OCI-LY1 (cell line): ENCODE results near the gene FSTL5.

ENCODE experiments used
- H2AFZ ChIP-seq: fragments of 200-600 bp; sonication (generic), shearing (Covaris generic); 2 replicates; pipeline ENCODE4 v1.6.0; 2014; ENCODE audit warnings: antibody characterized with exemption, mild to moderate bottlenecking, low read length
- H3F3A ChIP-seq: fragments of 200-600 bp; sonication (generic), shearing (Covaris generic); 2 replicates; pipeline ENCODE4 v1.6.0; 2014; ENCODE audit warnings: mild to moderate bottlenecking, antibody characterized with exemption, low read length, moderate library complexity; ENCODE audit not compliant: insufficient read depth
- H3K27ac ChIP-seq: fragments of 200-600 bp; sonication (generic); 2 replicates; pipeline ENCODE4 v1.5.1; 2014; ENCODE audit warnings: low read length, mixed run types, mild to moderate bottlenecking, low read depth; ENCODE audit not compliant: poor library complexity, severe bottlenecking
- H3K27me3 ChIP-seq: fragments of 200-600 bp; sonication (generic); 2 replicates; pipeline ENCODE4 v1.6.0; 2014; ENCODE audit warnings: antibody characterized with exemption, mild to moderate bottlenecking, low read length, moderate library complexity; ENCODE audit not compliant: insufficient read depth
- H3K36me3 ChIP-seq: fragments of 200-600 bp; sonication (generic); 2 replicates; pipeline ENCODE4 v1.6.1; 2014; ENCODE audit warnings: mild to moderate bottlenecking, antibody characterized with exemption, low read length, moderate library complexity, mixed read lengths; ENCODE audit not compliant: insufficient read depth
- H3K4me1 ChIP-seq: fragments of 200-600 bp; sonication (generic); 2 replicates; pipeline ENCODE4 v1.5.1; 2014; ENCODE audit warnings: mild to moderate bottlenecking, low read length, moderate library complexity; ENCODE audit not compliant: insufficient read depth, severe bottlenecking
- H3K4me2 ChIP-seq: fragments of 200-600 bp; sonication (generic), shearing (Covaris generic); 2 replicates; pipeline ENCODE4 v1.6.1; 2014; ENCODE audit warnings: low read length
- H3K4me3 ChIP-seq: fragments of 200-600 bp; sonication (generic); 2 replicates; pipeline ENCODE4 v1.5.1; 2014; ENCODE audit warnings: low read length, low read depth, mild to moderate bottlenecking, mixed read lengths; ENCODE audit not compliant: poor library complexity, severe bottlenecking
- H3K79me2 ChIP-seq: fragments of 200-600 bp; shearing (Covaris generic); 2 replicates; pipeline ENCODE4 v1.6.1; 2016; ENCODE audit warnings: mixed run types, low read length, mixed read lengths; ENCODE audit not compliant: insufficient read depth
- H3K9ac ChIP-seq: fragments of 200-600 bp; sonication (generic), shearing (Covaris generic); 2 replicates; pipeline ENCODE4 v1.6.1; 2014; ENCODE audit warnings: mild to moderate bottlenecking, low read length, mixed read lengths
- H3K9me2 ChIP-seq: fragments of 200-600 bp; sonication (generic), shearing (Covaris generic); 2 replicates; pipeline ENCODE4 v1.6.1; 2014; ENCODE audit warnings: low read depth, mild to moderate bottlenecking, low read length, mixed read lengths
- H3K9me3 ChIP-seq: fragments of 200-600 bp; shearing (Covaris generic); 2 replicates; pipeline ENCODE4 v1.6.1; 2014; ENCODE audit warnings: low read length, mixed read lengths
- H4K20me1 ChIP-seq: fragments of 200-600 bp; sonication (generic), shearing (Covaris generic); 2 replicates; pipeline ENCODE4 v1.6.0; 2016; ENCODE audit warnings: mild to moderate bottlenecking, low read length; ENCODE audit not compliant: insufficient read depth
- CTCF ChIP-seq: fragments of 200-600 bp; sonication (generic), shearing (Covaris generic); IDR thresholded peaks from 2 replicates; pipeline ENCODE4 v1.5.1; 2017; ENCODE audit warnings: mild to moderate bottlenecking, antibody characterized with exemption, low read length, moderate library complexity, mixed read lengths
- EZH2 ChIP-seq: fragments of 200-600 bp; sonication (generic), shearing (Covaris generic); IDR thresholded peaks from 2 replicates; pipeline ENCODE4 v1.8.0; 2017; ENCODE audit warnings: borderline replicate concordance, mixed run types, mild to moderate bottlenecking, antibody characterized with exemption, low read length, moderate library complexity, mixed read lengths

Gene FSTL5

GRCh38 chr4:162139412-162139811, 24.4 kb downstream of the FSTL5 start:
- Histone ChIP-seq H3K27ac (no peak overlapping the region), H3K9me3 (no peaks in the 10 kb centered on the region), H4K20me1 (no peaks in the 10 kb centered on the region), H3K9me2 (no peaks in the 10 kb centered on the region), H3K27me3 (no peaks in the 10 kb centered on the region), H3K4me3 (no peak overlapping the region), H3K9ac (no peak overlapping the region), H3K36me3 (no peaks in the 10 kb centered on the region), H3K4me2 (no peak overlapping the region), H3K79me2 (no peaks in the 10 kb centered on the region), H3K4me1 (no peaks in the 10 kb centered on the region), H2AFZ (no peak overlapping the region), H3F3A (no peaks in the 10 kb centered on the region)
- TF ChIP-seq EZH2 (no peak), CTCF (no peak)

- Histone ChIP-seq H3K27ac (no peak overlapping the region), H2AFZ (no peak overlapping the region), H3K27me3 (no peaks in the 10 kb centered on the region), H3F3A (no peaks in the 10 kb centered on the region), H3K9me2 (no peaks in the 10 kb centered on the region), H3K36me3 (no peaks in the 10 kb centered on the region), H3K4me2 (no peak overlapping the region), H3K79me2 (no peaks in the 10 kb centered on the region), H3K9me3 (no peaks in the 10 kb centered on the region), H3K4me1 (no peaks in the 10 kb centered on the region), H3K9ac (no peak overlapping the region), H3K4me3 (no peak overlapping the region), H4K20me1 (no peaks in the 10 kb centered on the region)
- TF ChIP-seq EZH2 (no peak), CTCF (no peak)
Observed at GRCh38 chr4:162131256-162131655, 32.5 kb downstream of the FSTL5 start.

- no peaks in the 10 kb centered on the region for H3K27me3 ChIP-seq
- H3K4me3 ChIP-seq = no peak overlapping the region
- H3F3A ChIP-seq = no peaks in the 10 kb centered on the region
- H3K36me3 ChIP-seq = no peaks in the 10 kb centered on the region
- no peaks in the 10 kb centered on the region for H4K20me1 ChIP-seq
- TF ChIP-seq EZH2 (no peak), CTCF (no peak)
- no peak overlapping the region for H2AFZ ChIP-seq
- H3K9me2 ChIP-seq = no peaks in the 10 kb centered on the region
- no peaks in the 10 kb centered on the region for H3K9me3 ChIP-seq
- H3K4me2 ChIP-seq = no peak overlapping the region
- no peak overlapping the region for H3K27ac ChIP-seq
- H3K4me1 ChIP-seq = no peaks in the 10 kb centered on the region
- no peaks in the 10 kb centered on the region for H3K79me2 ChIP-seq
- H3K9ac ChIP-seq = no peak overlapping the region
Observed at GRCh38 chr4:162126729-162127128, 37.1 kb downstream of the FSTL5 start.
